B cell (primary cell): ENCODE data around the gene CWC27. TPM values are rescaled to one million over a fixed set of nuclear protein-coding genes. Genes with fewer than 3 reads are reported as not detected.

Experiments
- ATAC-seq: fragments of 200-7000 bp; cut with Tn5 transposase; one replicate; pipeline ENCODE4 v1.10.0; 2021; ENCODE audit warnings: low read depth, mild to moderate bottlenecking, moderate number of reproducible peaks, moderate library complexity
- CTCF ChIA-PET: fragments of 350-600 bp; sonication (Branson Sonifier 250); formaldehyde crosslinking; loops from one replicate; lab custom pipeline; 2021; ENCODE audit warnings: antibody characterized with exemption, inconsistent platforms; lab: Charles Lee
- POLR2A ChIA-PET: fragments of 350-600 bp; sonication (Branson Sonifier 250); formaldehyde crosslinking; loops from one replicate; lab custom pipeline; 2021; ENCODE audit warnings: antibody characterized with exemption; lab: Charles Lee
- DNase-seq: peaks from one replicate; pipeline ENCODE4 v3.0.0; 2013
- H2AFZ ChIP-seq: 2 replicates; pipeline ENCODE4 v1.6.1; 2012; ENCODE audit warnings: mild to moderate bottlenecking, low read depth, low read length; ENCODE audit not compliant: insufficient read depth, poor library complexity, severe bottlenecking
- H3K27ac ChIP-seq, 2 donors: 1 replicate in 1 of 2; 2 replicates in 1 of 2; pipeline ENCODE4 v1.5.1; 2012 to 2013; ENCODE audit warnings: low read length in 2 of 2, mild to moderate bottlenecking in 2 of 2, moderate library complexity in 1 of 2
- H3K27me3 ChIP-seq, 4 experiments: fragments of 200-600 bp in 1 of 4; sonication (generic) in 1 of 4; replicated peaks in 1 of 4; 1 replicate in 2 of 4; 2 replicates in 2 of 4; pipeline versions ENCODE4 v1.6.1 to v1.7.0; 2013 to 2016; ENCODE audit warnings: low read length in 3 of 4, mild to moderate bottlenecking in 2 of 4, mixed read lengths in 1 of 4, moderate library complexity in 1 of 4; ENCODE audit not compliant: insufficient read depth in 4 of 4, control insufficient read depth in 3 of 4; ENCODE audit errors: control extremely low read depth in 1 of 4
- H3K36me3 ChIP-seq, 2 experiments: replicated peaks in 1 of 2; 1 replicate in 1 of 2; 2 replicates in 1 of 2; pipeline versions ENCODE4 v1.6.1 to v1.7.1; 2013; ENCODE audit warnings: low read length in 1 of 2; ENCODE audit not compliant: insufficient read depth in 2 of 2, control insufficient read depth in 1 of 2; ENCODE audit errors: control extremely low read depth in 1 of 2, extremely low read depth in 1 of 2
- H3K4me1 ChIP-seq, 2 donors: fragments of 200-600 bp in 1 of 2; sonication (generic) in 1 of 2; 1 replicate in 1 of 2; 2 replicates in 1 of 2; pipeline versions ENCODE4 v1.5.1 to v1.6.1; 2013 to 2017; ENCODE audit warnings: low read length in 2 of 2; ENCODE audit not compliant: control insufficient read depth in 2 of 2, insufficient read depth in 2 of 2
- H3K4me2 ChIP-seq: replicated peaks from 2 replicates; pipeline ENCODE3; 2012; ENCODE audit warnings: mild to moderate bottlenecking, low read depth, low read length; ENCODE audit not compliant: poor library complexity, severe bottlenecking
- H3K4me3 ChIP-seq, 5 experiments: fragments of 200-600 bp in 1 of 5; sonication (generic) in 1 of 5; 1 replicate in 3 of 5; 2 replicates in 2 of 5; pipeline versions ENCODE4 v1.5.1 to v1.7.0; 2011 to 2016; ENCODE audit warnings: low read length in 4 of 5, mild to moderate bottlenecking in 4 of 5, low read depth in 2 of 5, control low read depth in 1 of 5, moderate library complexity in 1 of 5; ENCODE audit not compliant: insufficient read depth in 1 of 5; ENCODE audit errors: control extremely low read depth in 1 of 5, extremely low read depth in 1 of 5
- H3K79me2 ChIP-seq: fragments of 200-600 bp; sonication (generic); one replicate; pipeline ENCODE4 v1.6.0; 2016; ENCODE audit warnings: low read length; ENCODE audit not compliant: control insufficient read depth, insufficient read depth
- H3K9ac ChIP-seq: fragments of 200-600 bp; sonication (generic); 2 replicates; pipeline ENCODE4 v1.6.1; 2017; ENCODE audit warnings: mild to moderate bottlenecking, low read length, moderate library complexity
- H3K9me3 ChIP-seq, 3 donors: one replicate each; pipeline versions ENCODE4 v1.6.1 to v1.7.1; 2013; ENCODE audit warnings: low read length in 2 of 3; ENCODE audit not compliant: control insufficient read depth in 2 of 3, insufficient read depth in 1 of 3; ENCODE audit errors: control extremely low read depth in 1 of 3
- H4K20me1 ChIP-seq: 2 replicates; pipeline ENCODE4 v1.6.0; 2012; ENCODE audit warnings: mild to moderate bottlenecking, low read length; ENCODE audit not compliant: insufficient read depth, control insufficient read depth, poor library complexity, severe bottlenecking
- H3K27ac Mint-ChIP-seq: one replicate; pipeline ENCODE4 v1.8.0; 2021; ENCODE audit warnings: mixed read lengths
- H3K27me3 Mint-ChIP-seq: one replicate; pipeline ENCODE4 v1.8.0; 2021; ENCODE audit warnings: mixed read lengths
- H3K4me1 Mint-ChIP-seq: one replicate; pipeline ENCODE4 v1.8.0; 2021; ENCODE audit warnings: mixed read lengths
- H3K4me3 Mint-ChIP-seq: one replicate; pipeline ENCODE4 v1.8.0; 2021; ENCODE audit warnings: mixed read lengths
- H3K9me3 Mint-ChIP-seq: one replicate; pipeline ENCODE4 v1.8.0; 2022; ENCODE audit warnings: mixed read lengths; ENCODE audit not compliant: insufficient read depth
- EZH2 ChIP-seq: IDR thresholded peaks from 2 replicates; pipeline ENCODE4 v1.6.1; 2012; ENCODE audit warnings: borderline replicate concordance, low read depth, mild to moderate bottlenecking, moderate library complexity, low read length; ENCODE audit not compliant: insufficient read depth, poor library complexity, severe bottlenecking
- WGBS: methylation state at CpG from one replicate; pipeline ENCODE4 v1.1.5; 2013; ENCODE audit warnings: missing lambda C conversion rate; ENCODE audit not compliant: insufficient coverage; 5-methylcytosine and 5-hydroxymethylcytosine counted together
- intact Hi-C: fragments of 100-400 bp; cut with micrococcal nuclease; formaldehyde crosslinking; loops from one replicate; pipeline ENCODE4 v1.10.0; 2022
- polyA plus RNA-seq: library from polyadenylated mRNA; depleted of rRNA; stranded (reverse); fragments of >200 nt; gene quantifications from 2 replicates; pipeline ENCODE4 v1.2.3, GENCODE V29; 2012
- total RNA-seq, 2 donors: library from RNA; stranded (reverse); fragments of 120-200 nt in 1 of 2; gene quantifications; 1 replicate in 1 of 2; 2 replicates in 1 of 2; pipeline versions ENCODE4 v1.2.3 to v1.2.4, GENCODE V29; 2013 to 2022
- TF ChIP-seq, protein P1 (sequence below): fragments of 200-600 bp; IDR thresholded peaks from one replicate; pipeline ENCODE4 v1.8.0; 2022; ENCODE audit warnings: antibody characterized with exemption, mild to moderate bottlenecking

Gene CWC27
- total and polyA plus RNA-seq, 2 donors (not counting 1 experiment from before 2014, with no cell fraction given) = 6.6 to 30.5 TPM

- H3K27ac Mint-ChIP-seq = no peak overlapping the region
- H3K4me3 Mint-ChIP-seq = no peak overlapping the region
- no peaks in the 10 kb centered on the region for H3K4me1 Mint-ChIP-seq
- Histone ChIP-seq H3K27ac (no peak overlapping the region), H3K4me2 (no peak overlapping the region), H2AFZ (no peak overlapping the region), H3K4me3 (no peak overlapping the region), H3K9me3 (no peaks in the 10 kb centered on the region), H3K9ac (no peak overlapping the region), H3K4me1 (no peaks in the 10 kb centered on the region), H4K20me1 (no peaks in the 10 kb centered on the region), H3K79me2 (no peaks in the 10 kb centered on the region), H3K27me3 (no peaks in the 10 kb centered on the region), H3K36me3 (no peaks in the 10 kb centered on the region)
- WGBS = no CpG with 5 or more reads among the region's 1 CpG
- no peaks in the 10 kb centered on the region for H3K9me3 Mint-ChIP-seq
- H3K27me3 Mint-ChIP-seq = no peaks in the 10 kb centered on the region
- intact Hi-C loops = no loop called here
- TF ChIP-seq EZH2 = no peak
- TF ChIP-seq, protein P1, sequence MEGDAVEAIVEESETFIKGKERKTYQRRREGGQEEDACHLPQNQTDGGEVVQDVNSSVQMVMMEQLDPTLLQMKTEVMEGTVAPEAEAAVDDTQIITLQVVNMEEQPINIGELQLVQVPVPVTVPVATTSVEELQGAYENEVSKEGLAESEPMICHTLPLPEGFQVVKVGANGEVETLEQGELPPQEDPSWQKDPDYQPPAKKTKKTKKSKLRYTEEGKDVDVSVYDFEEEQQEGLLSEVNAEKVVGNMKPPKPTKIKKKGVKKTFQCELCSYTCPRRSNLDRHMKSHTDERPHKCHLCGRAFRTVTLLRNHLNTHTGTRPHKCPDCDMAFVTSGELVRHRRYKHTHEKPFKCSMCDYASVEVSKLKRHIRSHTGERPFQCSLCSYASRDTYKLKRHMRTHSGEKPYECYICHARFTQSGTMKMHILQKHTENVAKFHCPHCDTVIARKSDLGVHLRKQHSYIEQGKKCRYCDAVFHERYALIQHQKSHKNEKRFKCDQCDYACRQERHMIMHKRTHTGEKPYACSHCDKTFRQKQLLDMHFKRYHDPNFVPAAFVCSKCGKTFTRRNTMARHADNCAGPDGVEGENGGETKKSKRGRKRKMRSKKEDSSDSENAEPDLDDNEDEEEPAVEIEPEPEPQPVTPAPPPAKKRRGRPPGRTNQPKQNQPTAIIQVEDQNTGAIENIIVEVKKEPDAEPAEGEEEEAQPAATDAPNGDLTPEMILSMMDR = no peak
- ChIA-PET CTCF (interaction anchor here (1.1 kb wide), 1 partner anchor 20 kb away, joined by 3 read pairs; no protein-coding TSS in a partner anchor), POLR2A (no interaction called here)
- ATAC-seq = no peak
- no peak for DNase-seq
These were observed 63.3 kb downstream of the CWC27 start for GRCh38 chr5:64831996-64832395.

DNA sequence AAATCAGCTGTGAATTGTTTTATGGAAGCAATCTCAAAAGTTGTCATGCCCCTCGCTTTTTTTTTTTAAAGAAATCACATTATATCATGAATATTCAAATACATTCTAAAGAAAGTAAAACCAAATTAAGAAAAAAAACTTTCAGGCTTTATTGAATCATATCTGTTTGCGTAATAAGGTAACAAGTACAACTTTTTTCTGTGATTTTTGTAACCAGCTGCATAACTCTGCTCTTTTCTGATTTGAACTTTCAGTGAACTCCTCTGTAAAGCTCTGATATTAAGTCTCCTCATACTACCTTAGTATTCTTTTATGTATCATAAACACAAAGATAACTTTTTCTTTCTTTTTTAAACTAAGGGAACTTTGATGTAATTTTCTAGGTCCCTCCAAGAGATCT, 65.3 kb downstream of the CWC27 start:
- Histone ChIP-seq H2AFZ (no peak overlapping the region), H3K4me1 (no peaks in the 10 kb centered on the region), H3K4me3 (no peak overlapping the region), H3K27ac (no peak overlapping the region), H3K36me3 (no peaks in the 10 kb centered on the region), H3K4me2 (no peak overlapping the region), H3K79me2 (no peaks in the 10 kb centered on the region), H3K27me3 (no peaks in the 10 kb centered on the region), H3K9me3 (no peaks in the 10 kb centered on the region), H4K20me1 (no peaks in the 10 kb centered on the region), H3K9ac (no peak overlapping the region)
- ChIA-PET POLR2A (no interaction called here), CTCF (interaction anchor here (1.0 kb wide), 1 partner anchor 12 kb away, joined by 3 read pairs; no protein-coding TSS in a partner anchor)
- H3K27me3 Mint-ChIP-seq = no peaks in the 10 kb centered on the region
- no CpG with 5 or more reads among the region's 2 CpGs for WGBS
- TF ChIP-seq EZH2 = no peak
- TF ChIP-seq, protein P1 = no peak
- no peak overlapping the region for H3K27ac Mint-ChIP-seq
- no peak overlapping the region for H3K4me3 Mint-ChIP-seq
- H3K4me1 Mint-ChIP-seq = no peaks in the 10 kb centered on the region
- no peak for DNase-seq
- H3K9me3 Mint-ChIP-seq = no peaks in the 10 kb centered on the region
- intact Hi-C loops = no loop called here
- ATAC-seq = no peak
